H1 (cell line): ENCODE results near the gene SRRM2. TPM values are rescaled to one million over a fixed set of nuclear protein-coding genes. Genes with fewer than 3 reads are reported as not detected.
A peak's percentile ranks its signal among the peaks of the same experiment; 100 is the strongest.

ENCODE experiments used
- CTCF ChIA-PET: fragments of 300-600 bp; sonication (Branson Sonifier 250); formaldehyde crosslinking; loops from one replicate; lab custom pipeline; 2021; ENCODE audit not compliant: partially characterized antibody; lab: Charles Lee
- POLR2A ChIA-PET: fragments of 300-600 bp; sonication (Branson Sonifier 250); formaldehyde crosslinking; loops from one replicate; lab custom pipeline; 2021; ENCODE audit warnings: inconsistent platforms; ENCODE audit not compliant: partially characterized antibody; lab: Charles Lee
- DNase-seq, 2 experiments: peaks; one replicate each; pipeline versions ENCODE4 v3.0.0 to v3.0.0-alpha.2; 2010 to 2022; ENCODE audit warnings: low spot score in 2 of 2, low read depth in 1 of 2, mixed read lengths in 1 of 2
- FAIRE-seq: peaks from 2 replicates; lab custom pipeline; 2011; peaks lifted over from hg19 to GRCh38; lab: Jason Lieb, UNC
- H2AFZ ChIP-seq: 2 replicates; pipeline ENCODE4 v1.8.1; 2012; ENCODE audit warnings: low read length, inconsistent platforms
- H2AK5ac ChIP-seq: 2 replicates; pipeline ENCODE4 v1.6.1; 2013; ENCODE audit warnings: low read depth, low read length
- H2BK120ac ChIP-seq: replicated peaks from 2 replicates; pipeline ENCODE3; 2013; ENCODE audit warnings: low read depth, low read length, inconsistent platforms
- H2BK12ac ChIP-seq: 2 replicates; pipeline ENCODE4 v1.6.1; 2013; ENCODE audit warnings: low read depth, low read length
- H2BK15ac ChIP-seq: 2 replicates; pipeline ENCODE4 v1.6.1; 2013; ENCODE audit warnings: low read length
- H2BK20ac ChIP-seq: 2 replicates; pipeline ENCODE4 v1.6.1; 2013; ENCODE audit warnings: low read length
- H2BK5ac ChIP-seq: 2 replicates; pipeline ENCODE4 v1.6.1; 2013; ENCODE audit warnings: low read depth, low read length
- H3K14ac ChIP-seq: 2 replicates; pipeline ENCODE4 v1.6.1; 2013; ENCODE audit warnings: inconsistent platforms; ENCODE audit not compliant: insufficient read length
- H3K18ac ChIP-seq: 2 replicates; pipeline ENCODE4 v1.6.1; 2013; ENCODE audit warnings: low read length; ENCODE audit errors: extremely low read depth
- H3K23ac ChIP-seq: 2 replicates; pipeline ENCODE4 v1.6.1; 2013; ENCODE audit warnings: inconsistent platforms; ENCODE audit not compliant: insufficient read length
- H3K23me2 ChIP-seq: 2 replicates; pipeline ENCODE4 v1.6.1; 2013; ENCODE audit warnings: low read depth, low read length
- H3K27ac ChIP-seq: 2 replicates; pipeline ENCODE4 v1.6.1; 2011; ENCODE audit warnings: low read depth, low read length, inconsistent platforms
- H3K27me3 ChIP-seq, 4 experiments: replicated peaks in 1 of 4; 1 replicate in 1 of 4; 2 replicates in 3 of 4; pipeline versions ENCODE4 v1.6.1 to v1.8.1; 2011 to 2013; ENCODE audit warnings: low read length in 3 of 4, mild to moderate bottlenecking in 3 of 4, inconsistent platforms in 2 of 4, mixed read lengths in 2 of 4, moderate library complexity in 1 of 4; ENCODE audit not compliant: control insufficient read depth in 3 of 4, insufficient read depth in 3 of 4; ENCODE audit errors: extremely low read depth in 1 of 4
- H3K36me3 ChIP-seq, 4 experiments: 2 replicates each; pipeline versions ENCODE4 v1.6.1 to v1.8.1; 2011 to 2013; ENCODE audit warnings: mild to moderate bottlenecking in 4 of 4, low read length in 3 of 4, moderate library complexity in 2 of 4, control low read depth in 1 of 4, inconsistent platforms in 1 of 4; ENCODE audit not compliant: insufficient read depth in 4 of 4, control insufficient read depth in 2 of 4
- H3K4ac ChIP-seq: replicated peaks from 2 replicates; pipeline ENCODE3; 2013; ENCODE audit warnings: low read length, low read depth, mixed read lengths, inconsistent platforms; ENCODE audit not compliant: insufficient read length
- H3K4me1 ChIP-seq, 4 experiments: replicated peaks in 1 of 4; 1 replicate in 1 of 4; 2 replicates in 3 of 4; pipeline versions ENCODE4 v1.6.1 to v1.8.1; 2011 to 2013; ENCODE audit warnings: low read length in 3 of 4, inconsistent platforms in 2 of 4, mixed read lengths in 1 of 4; ENCODE audit not compliant: insufficient read depth in 4 of 4, control insufficient read depth in 3 of 4
- H3K4me2 ChIP-seq, 2 experiments: 2 replicates each; pipeline versions ENCODE4 v1.6.1 to v1.8.1; 2011 to 2013; ENCODE audit warnings: low read depth in 2 of 2, low read length in 2 of 2, control low read depth in 1 of 2, inconsistent platforms in 1 of 2, mild to moderate bottlenecking in 1 of 2; ENCODE audit not compliant: insufficient read depth in 1 of 2
- H3K4me3 ChIP-seq, 4 experiments: fragments of 200-600, 300-600 bp in 1 of 4; sonication (generic), shearing (Covaris generic), sonication (Bioruptor Twin) in 1 of 4; 2 replicates each; pipeline versions ENCODE4 v1.5.1 to v1.8.1; 2011 to 2016; ENCODE audit warnings: low read length in 4 of 4, low read depth in 3 of 4, control low read depth in 2 of 4, inconsistent platforms in 2 of 4, mild to moderate bottlenecking in 2 of 4, mixed read lengths in 1 of 4, moderate library complexity in 1 of 4; ENCODE audit not compliant: insufficient read depth in 2 of 4; ENCODE audit errors: extremely low read depth in 1 of 4
- H3K56ac ChIP-seq: replicated peaks from 2 replicates; pipeline ENCODE3; 2013; ENCODE audit warnings: low read depth, mild to moderate bottlenecking, mixed read lengths, low read length, inconsistent platforms; ENCODE audit not compliant: insufficient read length
- H3K79me1 ChIP-seq: 2 replicates; pipeline ENCODE4 v1.6.1; 2013; ENCODE audit warnings: low read depth, low read length, control low read depth
- H3K79me2 ChIP-seq, 2 experiments: 2 replicates each; pipeline versions ENCODE4 v1.6.1 to v1.8.1; 2012 to 2013; ENCODE audit warnings: low read length in 2 of 2, mild to moderate bottlenecking in 2 of 2, inconsistent platforms in 1 of 2; ENCODE audit not compliant: insufficient read depth in 2 of 2, control insufficient read depth in 1 of 2
- H3K9ac ChIP-seq, 4 experiments: replicated peaks in 1 of 4; 1 replicate in 1 of 4; 2 replicates in 3 of 4; pipeline versions ENCODE4 v1.6.1 to v1.8.1; 2011 to 2013; ENCODE audit warnings: low read depth in 3 of 4, low read length in 3 of 4, control low read depth in 2 of 4, mild to moderate bottlenecking in 2 of 4, moderate library complexity in 2 of 4, inconsistent platforms in 1 of 4; ENCODE audit errors: extremely low read depth in 1 of 4
- H3K9me3 ChIP-seq, 2 experiments: 2 replicates each; pipeline versions ENCODE4 v1.6.1 to v1.8.1; 2012 to 2013; ENCODE audit warnings: mild to moderate bottlenecking in 2 of 2, moderate library complexity in 2 of 2, control low read depth in 1 of 2, inconsistent platforms in 1 of 2, low read depth in 1 of 2, low read length in 1 of 2, mixed read lengths in 1 of 2; ENCODE audit not compliant: insufficient read depth in 2 of 2
- H4K20me1 ChIP-seq, 2 experiments: replicated peaks in 1 of 2; 2 replicates each; pipeline versions ENCODE3 to v1.8.1; 2011 to 2013; ENCODE audit warnings: inconsistent platforms in 2 of 2, low read length in 2 of 2, mild to moderate bottlenecking in 1 of 2; ENCODE audit not compliant: insufficient read depth in 2 of 2, control insufficient read depth in 1 of 2
- H4K5ac ChIP-seq: 2 replicates; pipeline ENCODE4 v1.6.1; 2013; ENCODE audit warnings: low read length, low read depth, mixed read lengths, inconsistent platforms; ENCODE audit not compliant: insufficient read length
- H4K8ac ChIP-seq: 2 replicates; pipeline ENCODE4 v1.8.0; 2013; ENCODE audit warnings: mild to moderate bottlenecking, moderate library complexity, low read length, inconsistent platforms; ENCODE audit not compliant: insufficient read depth; ENCODE audit errors: extremely low read depth
- H4K91ac ChIP-seq: replicated peaks from 2 replicates; pipeline ENCODE3; 2013; ENCODE audit warnings: low read length, mixed read lengths, inconsistent platforms; ENCODE audit not compliant: insufficient read length
- CHD2 ChIP-seq: IDR thresholded peaks from 2 replicates; pipeline ENCODE4 v1.6.1; 2012; ENCODE audit warnings: low read length, improper control_type of control experiment
- HDAC6 ChIP-seq: IDR thresholded peaks from one replicate; pipeline ENCODE4 v1.7.1; 2012; ENCODE audit warnings: low read depth, mild to moderate bottlenecking, inconsistent platforms, low read length, moderate library complexity
- JUN ChIP-seq: IDR thresholded peaks from 2 replicates; pipeline ENCODE4 v1.6.1; 2011; ENCODE audit warnings: low read depth, mild to moderate bottlenecking, improper control_type of control experiment, low read length
- KDM5A ChIP-seq: fragments of 200-600 bp; IDR thresholded peaks from 2 replicates; pipeline ENCODE4 v1.7.1; 2012; ENCODE audit warnings: mild to moderate bottlenecking, low read length, inconsistent platforms, mixed read lengths
- NANOG ChIP-seq: IDR thresholded peaks from 2 replicates; pipeline ENCODE4 v1.6.1; 2011; ENCODE audit warnings: low read length, low read depth, mild to moderate bottlenecking, inconsistent platforms; ENCODE audit not compliant: insufficient read depth, poor library complexity, severe bottlenecking
- PHF8 ChIP-seq: fragments of 200-600 bp; sonication (generic); conservative IDR thresholded peaks from 2 replicates; pipeline ENCODE4 v1.7.1; 2012; ENCODE audit warnings: low read depth, mild to moderate bottlenecking, inconsistent platforms, low read length, moderate library complexity
- TBP ChIP-seq: IDR thresholded peaks from 2 replicates; pipeline ENCODE4 v1.6.1; 2011; ENCODE audit warnings: low read depth, low read length, improper control_type of control experiment
- WGBS, 2 experiments: shearing (Covaris generic) in 1 of 2; methylation state at CpG; one replicate each; pipeline versions ENCODE4 v1.1.6 to v1.1.7; 2013 to 2015; ENCODE audit warnings: low lambda C conversion rate in 2 of 2, mixed read lengths in 2 of 2, inconsistent platforms in 1 of 2, low coverage in 1 of 2, missing lambda C conversion rate in 1 of 2; ENCODE audit not compliant: insufficient replicate concordance in 2 of 2, insufficient coverage in 1 of 2, insufficient read length in 1 of 2; ENCODE audit errors: extremely low coverage in 1 of 2, missing lambda C conversion rate in 1 of 2; 5-methylcytosine and 5-hydroxymethylcytosine counted together
- polyA plus RNA-seq, 7 experiments: library from polyadenylated mRNA; depleted of rRNA in 3 of 7; stranded (reverse) in 5 of 7; unstranded in 2 of 7; fragments of >200 nt in 5 of 7; fragments of 200-250 nt in 2 of 7; gene quantifications; 1 replicate in 5 of 7; 2 replicates in 1 of 7; 4 replicates in 1 of 7; pipeline versions ENCODE4 v1.2.1 to v1.2.3, GENCODE V29; 2011 to 2013; ENCODE audit warnings: missing spikeins in 2 of 7, mixed read lengths in 2 of 7
- total RNA-seq: library from RNA; stranded (reverse); fragmentation: NEBNext Ultra II Directional; extraction: Animal tissue kit (Norgen Biotek cat#: 25700); gene quantifications from 2 replicates; pipeline ENCODE4 v1.2.1, GENCODE V29; 2021
- TF ChIP-seq, protein P1 (sequence below): IDR thresholded peaks from 2 replicates; pipeline ENCODE4 v1.6.1; 2012; ENCODE audit warnings: inconsistent platforms

Gene SRRM2
- total and polyA plus RNA-seq, 2 of the 8 experiments (the other 6 are each of a cell fraction or from before 2014, with no cell fraction given): 300 to 579 TPM

DNA sequence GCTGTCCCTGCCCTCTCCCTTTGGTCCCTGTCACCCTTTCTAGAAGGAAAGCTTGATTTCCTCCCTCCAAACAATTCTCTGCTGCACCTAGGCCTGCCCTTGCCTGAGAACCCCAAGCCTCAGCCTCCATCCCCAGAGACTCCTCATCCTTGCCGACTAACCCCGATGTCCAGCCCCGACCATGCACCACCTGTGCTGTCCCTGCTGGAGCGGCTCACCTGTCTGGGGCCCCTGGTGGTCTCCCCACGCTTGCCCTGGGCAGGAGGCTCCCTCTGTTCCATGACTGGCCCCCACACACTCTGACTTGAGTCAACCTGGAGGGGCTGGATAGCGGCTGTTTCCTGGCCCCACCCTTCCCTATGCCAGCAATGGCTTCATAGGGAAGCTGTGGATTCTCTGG is 12.0 kb upstream of the SRRM2 start:
- no peaks in the 10 kb centered on the region for H3K27me3 ChIP-seq
- POLR2A ChIA-PET: interaction anchor here (1.3 to 8.0 kb wide), 4 partner anchors 11 to 26 kb away, joined by 3 to 96 read pairs (median 6); partner anchors contain the start of genes PRSS27 and SRRM2
- no peaks in the 10 kb centered on the region for H3K9me3 ChIP-seq
- H2AFZ ChIP-seq: no peak overlapping the region
- no peak overlapping the region for H3K14ac ChIP-seq
- H2BK12ac ChIP-seq: no peak overlapping the region
- no peak overlapping the region for H2BK5ac ChIP-seq
- CTCF ChIA-PET: interaction anchor here (0.6 kb wide), 1 partner anchor 11 kb away, joined by 3 read pairs; no protein-coding TSS in a partner anchor
- no peak overlapping the region for H2BK20ac ChIP-seq
- H2AK5ac ChIP-seq: no peak overlapping the region
- H3K4me2 ChIP-seq: no peak overlapping the region
- no peaks in the 10 kb centered on the region for H3K23me2 ChIP-seq
- no peak overlapping the region for H3K18ac ChIP-seq
- H3K36me3 ChIP-seq: no peaks in the 10 kb centered on the region
- no peak overlapping the region for H3K27ac ChIP-seq
- H2BK15ac ChIP-seq: no peak overlapping the region
- peaks cover 0 to 1% of the 10 kb centered on the region in 2 experiments for H4K20me1 ChIP-seq
- DNase-seq: no peak
- no peak for FAIRE-seq
- TF ChIP-seq JUN: no peak
- no peak for TF ChIP-seq TBP
- no peak for TF ChIP-seq PHF8
- TF ChIP-seq, protein P1, sequence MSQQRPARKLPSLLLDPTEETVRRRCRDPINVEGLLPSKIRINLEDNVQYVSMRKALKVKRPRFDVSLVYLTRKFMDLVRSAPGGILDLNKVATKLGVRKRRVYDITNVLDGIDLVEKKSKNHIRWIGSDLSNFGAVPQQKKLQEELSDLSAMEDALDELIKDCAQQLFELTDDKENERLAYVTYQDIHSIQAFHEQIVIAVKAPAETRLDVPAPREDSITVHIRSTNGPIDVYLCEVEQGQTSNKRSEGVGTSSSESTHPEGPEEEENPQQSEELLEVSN: no peak
- TF ChIP-seq KDM5A: no peak
- no peak for TF ChIP-seq NANOG
- no peak for TF ChIP-seq HDAC6
- TF ChIP-seq CHD2: no peak
- WGBS, 2 experiments: 94% methylated on average over 6 of the region's 6 CpGs; no CpG with 5 or more reads in 1 of the 2 experiments
- H4K91ac ChIP-seq: no peak overlapping the region
- no peak overlapping the region for H3K23ac ChIP-seq
- H3K4me3 ChIP-seq: no peak overlapping the region
- H3K9ac ChIP-seq: no peak overlapping the region
- H3K56ac ChIP-seq: no peak overlapping the region
- H3K79me1 ChIP-seq: no peaks in the 10 kb centered on the region
- H2BK120ac ChIP-seq: no peak overlapping the region
- peak overlapping the region; percentile 45 for H4K8ac ChIP-seq
- no peak overlapping the region for H4K5ac ChIP-seq
- H3K4me1 ChIP-seq: peaks cover 0 to 3% (median 0%) of the 10 kb centered on the region in 4 experiments; a peak in 4 of 7 replicates
- H3K79me2 ChIP-seq: no peaks in the 10 kb centered on the region
- H3K4ac ChIP-seq: no peak overlapping the region
